ENCODE measurements around the gene MYLK.

The MYLK gene

GRCh38 chr3:123773681-123774431 is 110.3 kb downstream of the MYLK start:
- DNase-seq (ENCODE audit: low read depth), result no peak

- no peak for DNase-seq (ENCODE audit: low read depth)
These were observed 114.8 kb downstream of the MYLK start for GRCh38 chr3:123769356-123769743.

- DNase-seq (ENCODE audit: low read depth), result no peak
These were observed 115.4 kb downstream of the MYLK start for GRCh38 chr3:123768480-123769355.

DNA sequence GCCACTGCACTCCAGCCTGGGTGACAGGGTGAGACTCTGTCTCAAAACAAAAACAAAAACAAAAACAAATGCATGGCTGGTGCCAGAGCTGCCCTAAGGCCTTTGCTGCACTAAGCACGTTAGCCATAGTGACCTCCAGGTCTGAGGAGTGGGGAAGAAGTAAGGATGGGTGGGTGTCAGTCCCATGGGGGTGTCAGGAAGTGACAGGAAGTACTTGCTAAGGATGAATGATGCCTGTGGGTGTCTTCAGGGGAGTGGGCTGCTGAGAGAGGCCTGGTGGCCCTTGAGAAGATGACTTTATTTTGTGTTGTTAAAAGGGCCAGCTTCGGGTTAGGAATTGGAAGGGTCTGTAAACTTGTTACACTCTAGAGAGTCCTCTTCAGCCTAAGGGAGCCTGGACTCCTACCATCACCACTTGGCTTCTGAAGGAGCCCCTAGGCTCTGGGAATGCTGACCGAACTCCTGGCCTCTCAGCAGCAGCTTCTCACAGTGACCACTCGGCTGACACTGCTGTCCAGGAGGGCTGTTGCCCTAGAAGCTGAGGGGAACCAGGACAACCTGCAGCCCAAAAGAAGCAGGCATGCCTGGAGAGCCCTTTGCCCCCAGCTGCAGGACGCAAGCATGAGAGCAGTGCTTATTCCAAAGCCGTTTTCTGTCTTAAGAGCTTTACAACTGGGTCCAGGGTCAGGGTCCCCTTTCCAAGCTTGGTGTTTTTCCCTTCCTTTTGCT is 116.4 kb downstream of the MYLK start:
- no peak for DNase-seq (ENCODE audit: low read depth)

DNA sequence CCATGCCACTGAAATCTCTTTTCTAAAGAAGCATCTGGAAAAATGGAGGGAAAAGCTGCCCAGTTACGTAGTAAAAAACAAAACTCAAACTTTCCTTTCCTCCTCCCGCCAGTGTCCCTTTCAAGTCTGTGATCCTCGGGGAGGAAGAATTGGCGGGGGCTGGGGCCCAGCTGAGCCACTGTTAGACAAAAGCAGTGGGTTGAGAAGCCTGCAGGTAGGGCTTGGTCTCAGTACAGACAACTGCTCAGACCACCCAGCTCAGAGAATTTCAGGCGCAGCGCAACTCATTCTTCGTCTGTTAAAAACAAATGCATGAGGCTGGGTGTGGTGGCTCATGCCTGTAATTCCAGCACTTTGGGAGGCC is 117.1 kb downstream of the MYLK start:
- DNase-seq (ENCODE audit: low read depth), result no peak

DNA sequence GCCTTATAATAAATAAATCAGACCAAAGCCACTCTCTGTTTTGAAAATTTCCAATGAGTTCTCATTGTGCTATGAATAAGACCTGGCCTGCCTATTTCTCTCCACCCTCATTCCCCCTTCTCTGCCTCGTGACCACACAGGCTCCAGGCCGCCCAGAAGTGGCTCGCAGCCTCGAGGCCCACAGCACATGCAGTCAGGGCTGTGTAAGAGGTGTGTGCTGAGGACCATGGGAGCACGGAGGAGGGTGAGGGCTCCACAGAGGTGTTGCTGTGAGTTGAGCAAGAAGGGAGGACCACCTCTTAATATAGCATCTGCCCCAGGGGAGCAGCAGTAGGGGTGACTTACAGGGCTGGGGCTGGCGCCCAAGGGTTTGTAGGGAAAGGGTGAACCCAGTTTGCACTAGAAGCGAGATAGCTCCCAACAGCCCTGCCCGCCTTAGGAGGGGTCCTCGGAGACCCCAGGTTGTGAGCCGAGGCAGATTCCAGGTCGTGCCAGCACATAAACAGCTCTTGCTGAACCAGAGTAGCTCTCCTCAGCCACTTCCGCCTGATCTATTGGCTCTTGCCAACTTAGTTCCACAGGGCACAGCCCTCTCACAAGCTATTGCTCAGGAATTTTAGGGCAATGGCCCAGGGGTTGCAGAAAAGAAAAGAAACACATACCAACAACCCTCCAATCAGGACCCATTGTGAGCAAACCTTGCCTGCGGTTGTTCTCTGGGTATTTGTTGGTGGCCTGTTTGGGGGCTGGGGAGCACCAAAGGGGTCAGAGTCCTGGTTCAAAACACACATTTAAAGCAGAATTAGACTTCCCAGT is 117.7 kb downstream of the MYLK start:
- no peak for DNase-seq (ENCODE audit: low read depth)

DNA sequence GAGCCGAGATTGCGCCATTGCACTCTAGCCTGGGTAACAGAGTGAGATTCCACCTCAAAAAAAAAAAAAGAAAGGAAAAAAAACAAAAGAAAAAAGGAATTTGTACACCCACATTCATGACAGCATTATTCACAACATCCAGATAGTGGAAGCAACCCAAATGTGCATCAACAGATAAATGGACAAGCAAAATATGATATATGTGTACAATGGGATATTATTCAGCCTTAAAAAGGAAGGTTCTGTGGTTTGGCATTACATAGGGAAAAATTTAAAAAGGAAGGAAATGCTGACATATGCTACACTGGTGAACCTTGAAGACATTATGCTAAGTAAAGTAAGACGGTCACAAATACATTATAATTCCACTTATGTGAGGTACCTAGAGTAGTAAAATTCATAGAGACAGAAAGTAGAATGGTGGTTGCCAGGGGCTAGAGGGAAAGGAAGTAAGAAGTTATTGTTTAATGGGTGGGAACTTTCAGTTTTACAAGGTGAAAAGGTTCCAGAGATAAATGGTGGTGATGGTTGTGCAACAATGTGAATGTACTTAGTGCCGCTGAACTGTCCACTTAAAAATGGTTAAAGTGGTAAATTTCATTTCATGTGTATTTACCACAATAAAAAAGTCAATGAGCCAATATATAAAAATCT is 118.5 kb downstream of the MYLK start:
- DNase-seq (ENCODE audit: low read depth), result no peak

- DNase-seq (ENCODE audit: low read depth), result no peak
These were observed 119.5 kb downstream of the MYLK start for GRCh38 chr3:123764647-123765046.

GRCh38 chr3:123762805-123763204 is 121.3 kb downstream of the MYLK start:
- DNase-seq (ENCODE audit: low read depth), result no peak

GRCh38 chr3:123760817-123761216 is 123.3 kb downstream of the MYLK start:
- no peak for DNase-seq (ENCODE audit: low read depth)

DNA sequence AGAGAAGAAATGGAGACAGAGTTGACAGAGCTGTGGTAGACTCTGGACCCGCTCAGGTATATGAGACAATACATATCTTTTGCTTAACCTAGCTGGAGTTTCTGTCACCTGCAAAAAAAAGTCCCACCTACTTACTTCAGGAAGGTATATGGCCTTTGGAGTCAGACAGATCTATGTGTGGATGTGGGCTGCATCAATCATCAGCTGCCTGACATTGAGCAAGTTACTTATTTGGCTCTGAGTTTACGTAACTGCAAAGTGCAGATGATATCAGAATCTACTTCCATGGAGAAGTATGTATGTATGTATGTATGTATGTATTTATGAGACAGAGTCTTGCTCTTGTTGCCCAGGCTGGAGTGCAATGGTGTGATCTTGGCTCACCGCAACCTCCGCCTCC is 124.3 kb downstream of the MYLK start:
- DNase-seq (ENCODE audit: low read depth), result no peak

GRCh38 chr3:123759311-123759710 is 124.8 kb downstream of the MYLK start:
- no peak for DNase-seq (ENCODE audit: low read depth)

- DNase-seq (ENCODE audit: low read depth), result no peak
These were observed 126.0 kb downstream of the MYLK start for GRCh38 chr3:123758081-123758564.

- DNase-seq (ENCODE audit: low read depth), result no peak
These were observed 126.7 kb downstream of the MYLK start for GRCh38 chr3:123757281-123757940.

- DNase-seq (ENCODE audit: low read depth), result no peak
These were observed 128.6 kb downstream of the MYLK start for GRCh38 chr3:123755501-123755900.

- no peak for DNase-seq (ENCODE audit: low read depth)
These were observed 129.0 kb downstream of the MYLK start for GRCh38 chr3:123755085-123755484.

DNA sequence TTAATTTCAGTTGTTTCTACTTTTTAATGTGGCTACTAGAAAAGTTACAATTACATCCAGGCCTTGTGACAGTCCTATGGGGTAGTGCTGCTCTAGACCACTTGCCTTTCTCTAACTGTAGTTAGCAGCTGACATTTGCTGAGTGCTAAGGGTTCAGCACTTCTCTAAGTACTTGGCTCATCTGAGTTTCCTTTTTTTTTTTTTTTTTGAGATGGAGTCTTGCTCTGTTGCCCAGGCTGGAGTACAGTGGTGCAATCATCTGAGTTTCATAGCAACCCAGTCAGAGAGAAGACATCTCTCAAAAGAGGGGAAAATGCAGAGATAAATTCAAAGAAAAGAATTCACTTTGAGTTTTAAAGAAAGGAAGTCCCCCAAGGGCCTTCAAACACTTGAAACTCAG is 130.8 kb downstream of the MYLK start:
- DNase-seq (ENCODE audit: low read depth), result no peak

DNA sequence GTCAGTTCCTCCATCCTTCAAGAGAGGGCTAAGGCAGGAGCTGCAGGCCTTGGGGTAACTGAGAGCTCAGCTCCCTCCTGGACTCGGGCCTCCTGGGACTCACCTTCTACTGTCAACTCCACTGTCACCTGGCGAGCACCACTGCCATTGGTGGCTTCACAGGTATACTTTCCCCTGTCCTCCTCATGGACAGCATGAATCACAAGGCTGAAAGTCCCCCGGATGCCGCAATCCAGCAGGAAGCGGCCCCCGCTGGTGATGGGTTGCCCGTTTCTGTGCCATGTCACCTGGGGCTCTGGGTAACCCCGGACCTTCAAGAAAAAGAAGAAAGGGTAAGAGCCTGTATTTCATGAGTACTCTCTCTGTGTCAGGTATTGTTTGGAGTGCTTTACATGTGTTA is 131.9 kb downstream of the MYLK start:
- no peak for DNase-seq (ENCODE audit: low read depth)

- DNase-seq (ENCODE audit: low read depth), result no peak
These were observed 132.7 kb downstream of the MYLK start for GRCh38 chr3:123751433-123751832.

DNA sequence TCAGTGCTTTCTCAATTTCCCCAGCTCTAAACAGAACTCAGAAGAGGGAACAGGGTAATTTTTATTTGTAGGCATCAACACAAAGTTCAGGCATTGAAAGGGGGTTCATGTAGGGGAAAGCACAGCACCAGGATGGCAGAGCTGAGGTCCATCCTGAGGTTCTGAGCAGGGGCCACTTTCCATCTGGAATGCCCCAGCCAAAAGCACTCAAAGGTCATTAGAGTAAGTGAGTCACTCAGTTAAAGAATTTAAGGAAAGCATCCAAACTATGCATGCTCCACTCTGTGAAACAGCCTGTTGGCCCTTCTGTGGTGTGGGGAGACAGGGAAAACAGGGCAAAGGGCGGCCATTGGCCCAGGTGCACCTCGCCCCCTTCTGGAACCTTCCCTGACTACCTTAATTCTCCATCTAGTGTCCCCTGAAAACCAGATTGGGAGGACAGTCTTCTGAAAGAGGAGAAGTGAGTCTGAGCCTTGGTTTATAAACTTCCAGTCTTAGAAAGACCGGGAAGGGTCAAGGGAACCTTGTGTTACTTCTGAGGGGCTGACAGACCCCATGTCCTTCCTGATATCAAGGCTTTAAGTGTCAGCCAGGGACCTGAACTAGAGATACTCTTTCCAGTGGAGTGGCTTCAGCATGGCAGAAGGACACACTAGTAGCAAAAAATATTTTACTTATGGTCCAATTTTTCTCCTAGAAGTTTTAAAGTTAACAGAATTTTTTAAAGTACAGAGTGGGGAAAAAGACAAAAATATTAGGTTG is 133.3 kb downstream of the MYLK start:
- no peak for DNase-seq (ENCODE audit: low read depth)

Data from stimulated activated CD8-positive, alpha-beta memory T cell treated with anti-CD3 and anti-CD28 coated beads, Interleukin-7, amount 100 ng/mL, for 24 hours (primary cell).